SU-DHL-6 (cell line): ENCODE data around the gene PDE3A.

Experiments
- H2AFZ ChIP-seq: fragments of 200-600 bp; sonication (generic); 2 replicates; pipeline ENCODE4 v1.6.1; 2014; ENCODE audit warnings: low read depth, mild to moderate bottlenecking, moderate library complexity, mixed read lengths, antibody characterized with exemption, low read length; ENCODE audit not compliant: severe bottlenecking
- H3F3A ChIP-seq: fragments of 200-600 bp; shearing (Covaris generic); 2 replicates; pipeline ENCODE4 v1.6.0; 2016; ENCODE audit warnings: antibody characterized with exemption, mild to moderate bottlenecking; ENCODE audit not compliant: insufficient read depth
- H3K27ac ChIP-seq: fragments of 200-600 bp; sonication (generic); 2 replicates; pipeline ENCODE4 v1.5.1; 2016; ENCODE audit warnings: low read depth, mild to moderate bottlenecking, low read length, moderate library complexity, mixed read lengths
- H3K27me3 ChIP-seq: fragments of 200-600 bp; sonication (generic), shearing (Covaris generic); 2 replicates; pipeline ENCODE4 v1.6.0; 2014; ENCODE audit warnings: mild to moderate bottlenecking, low read length
- H3K36me3 ChIP-seq: fragments of 200-600 bp; sonication (generic); 2 replicates; pipeline ENCODE4 v1.6.1; 2014; ENCODE audit warnings: mild to moderate bottlenecking, low read length, mixed read lengths
- H3K4me2 ChIP-seq: fragments of 300-600, 200-600 bp; shearing (Covaris generic), sonication (generic); 2 replicates; pipeline ENCODE4 v1.6.0; 2014; ENCODE audit warnings: low read length, low read depth, mild to moderate bottlenecking; ENCODE audit not compliant: poor library complexity, severe bottlenecking
- H3K4me3 ChIP-seq: fragments of 200-600 bp; sonication (generic); 2 replicates; pipeline ENCODE4 v1.5.1; 2014; ENCODE audit warnings: antibody characterized with exemption, low read length, mild to moderate bottlenecking, mixed read lengths; ENCODE audit not compliant: insufficient read depth, poor library complexity, severe bottlenecking
- H3K79me2 ChIP-seq: fragments of 200-600 bp; sonication (generic); 2 replicates; pipeline ENCODE4 v1.6.1; 2014; ENCODE audit warnings: mild to moderate bottlenecking, low read length, moderate library complexity; ENCODE audit not compliant: insufficient read depth
- H3K9ac ChIP-seq: fragments of 200-600 bp; sonication (generic); 2 replicates; pipeline ENCODE4 v1.7.0; 2014; ENCODE audit warnings: mild to moderate bottlenecking, low read length
- H3K9me2 ChIP-seq: fragments of 200-600 bp; sonication (generic); replicated peaks from 2 replicates; pipeline ENCODE4 v1.6.1; 2014; ENCODE audit warnings: low read length; ENCODE audit not compliant: insufficient read depth
- H3K9me3 ChIP-seq: fragments of 200-600 bp; sonication (generic); 2 replicates; pipeline ENCODE4 v1.6.1; 2014; ENCODE audit warnings: low read length, mixed read lengths; ENCODE audit not compliant: insufficient read depth
- H4K20me1 ChIP-seq: fragments of 200-600 bp; sonication (generic); 2 replicates; pipeline ENCODE4 v1.6.1; 2014; ENCODE audit warnings: low read depth, mild to moderate bottlenecking, antibody characterized with exemption, low read length, moderate library complexity, mixed read lengths
- CTCF ChIP-seq: fragments of 200-600 bp; sonication (generic); IDR thresholded peaks from one replicate; pipeline ENCODE4 v1.5.1; 2017; ENCODE audit warnings: antibody characterized with exemption, mild to moderate bottlenecking, low read length, moderate library complexity; ENCODE audit not compliant: insufficient read depth, poor library complexity, severe bottlenecking
- EZH2phosphoT487 ChIP-seq: fragments of 200-600 bp; sonication (generic), shearing (Covaris generic); conservative IDR thresholded peaks from 2 replicates; pipeline ENCODE4 v1.6.1; 2018; ENCODE audit warnings: mild to moderate bottlenecking, antibody characterized with exemption, low read length, moderate library complexity, mixed read lengths

The PDE3A gene

DNA sequence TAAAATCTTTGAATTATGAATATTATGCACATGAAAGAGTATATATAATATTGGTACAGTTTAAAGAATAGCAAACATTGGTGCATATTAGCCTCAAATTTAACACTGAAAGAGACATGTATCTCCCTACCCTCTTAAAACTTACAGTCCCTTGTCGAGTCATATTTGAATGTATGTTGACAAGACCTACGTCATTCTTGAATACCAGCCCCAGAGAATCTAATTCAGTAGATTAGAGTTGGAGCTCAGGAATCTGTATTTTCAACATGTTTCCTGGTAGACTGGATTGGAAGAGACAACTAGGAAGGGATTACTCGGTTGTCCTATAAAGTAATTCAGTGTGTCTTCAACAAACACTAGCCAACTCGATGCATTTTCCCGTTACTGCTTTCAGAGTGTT is 104.8 kb downstream of the PDE3A start:
- no peak overlapping the region for H3K4me2 ChIP-seq
- H3K36me3 ChIP-seq: no peaks in the 10 kb centered on the region
- TF ChIP-seq EZH2phosphoT487 (no peak), CTCF (no peak)
- no peak overlapping the region for H3K27ac ChIP-seq
- no peaks in the 10 kb centered on the region for H3K27me3 ChIP-seq
- no peak overlapping the region for H3K4me3 ChIP-seq
- H2AFZ ChIP-seq: no peak overlapping the region
- no peaks in the 10 kb centered on the region for H3K9me2 ChIP-seq
- no peaks in the 10 kb centered on the region for H4K20me1 ChIP-seq
- no peaks in the 10 kb centered on the region for H3K79me2 ChIP-seq
- H3K9ac ChIP-seq: no peak overlapping the region
- no peaks in the 10 kb centered on the region for H3K9me3 ChIP-seq
- H3F3A ChIP-seq: no peaks in the 10 kb centered on the region

- no peaks in the 10 kb centered on the region for H3K36me3 ChIP-seq
- no peaks in the 10 kb centered on the region for H4K20me1 ChIP-seq
- H3F3A ChIP-seq: no peaks in the 10 kb centered on the region
- no peaks in the 10 kb centered on the region for H3K9me2 ChIP-seq
- H3K9me3 ChIP-seq: no peaks in the 10 kb centered on the region
- H3K4me2 ChIP-seq: no peak overlapping the region
- H2AFZ ChIP-seq: no peak overlapping the region
- no peak overlapping the region for H3K4me3 ChIP-seq
- no peak overlapping the region for H3K9ac ChIP-seq
- TF ChIP-seq CTCF (no peak), EZH2phosphoT487 (no peak)
- no peaks in the 10 kb centered on the region for H3K79me2 ChIP-seq
- no peaks in the 10 kb centered on the region for H3K27me3 ChIP-seq
- no peak overlapping the region for H3K27ac ChIP-seq
Measured at GRCh38 chr12:20474016-20474415, 105.7 kb downstream of the PDE3A start.

GRCh38 chr12:20474443-20474842 is 106.1 kb downstream of the PDE3A start:
- Histone ChIP-seq H3K27me3 (no peaks in the 10 kb centered on the region), H3K27ac (no peak overlapping the region), H3K4me3 (no peak overlapping the region), H4K20me1 (no peaks in the 10 kb centered on the region), H3K79me2 (no peaks in the 10 kb centered on the region), H3K9me3 (no peaks in the 10 kb centered on the region), H3K9ac (no peak overlapping the region), H3K9me2 (no peaks in the 10 kb centered on the region), H3K4me2 (no peak overlapping the region), H2AFZ (no peak overlapping the region), H3F3A (no peaks in the 10 kb centered on the region), H3K36me3 (no peaks in the 10 kb centered on the region)
- TF ChIP-seq CTCF (no peak), EZH2phosphoT487 (no peak)

- Histone ChIP-seq H3K36me3 (no peaks in the 10 kb centered on the region), H3F3A (no peaks in the 10 kb centered on the region), H3K27ac (no peak overlapping the region), H3K27me3 (no peaks in the 10 kb centered on the region), H3K9ac (no peak overlapping the region), H3K9me2 (no peaks in the 10 kb centered on the region), H3K4me3 (no peak overlapping the region), H2AFZ (no peak overlapping the region), H3K79me2 (no peaks in the 10 kb centered on the region), H3K9me3 (no peaks in the 10 kb centered on the region), H3K4me2 (no peak overlapping the region), H4K20me1 (no peaks in the 10 kb centered on the region)
- TF ChIP-seq CTCF (no peak), EZH2phosphoT487 (no peak)
Measured at GRCh38 chr12:20475542-20475941, 107.2 kb downstream of the PDE3A start.
